H7 (cell line): ENCODE measurements around the gene PPP1R1A. TPM values are rescaled to one million over a fixed set of nuclear protein-coding genes. Genes with fewer than 3 reads are reported as not detected.
A peak's percentile ranks its signal among the peaks of the same experiment; 100 is the strongest.

ENCODE experiments used
- DNase-seq: peaks from one replicate; pipeline ENCODE4 v3.0.0; 2012
- H3K27me3 ChIP-seq: 2 replicates; pipeline ENCODE4 v1.6.0; 2011; ENCODE audit warnings: mild to moderate bottlenecking, low read length; ENCODE audit not compliant: control insufficient read depth, insufficient read depth
- H3K36me3 ChIP-seq: replicated peaks from 2 replicates; pipeline ENCODE4 v1.5.1; 2011; ENCODE audit warnings: low read length; ENCODE audit not compliant: control insufficient read depth, insufficient read depth
- H3K4me3 ChIP-seq: 2 replicates; pipeline ENCODE4 v1.5.1; 2011; ENCODE audit warnings: low read depth, mild to moderate bottlenecking, control low read depth, low read length, moderate library complexity; ENCODE audit not compliant: insufficient read depth
- total RNA-seq: library from RNA; depleted of rRNA; stranded (reverse); fragments of >200 nt; shearing (Covaris generic); gene quantifications from 2 replicates; pipeline ENCODE4 v1.2.3, GENCODE V29; 2014

The PPP1R1A gene
- total RNA-seq, 1 experiment from 2014 or later = 23.8 TPM

- Histone ChIP-seq H3K4me3 (no peak overlapping the region), H3K27me3 (no peaks in the 10 kb centered on the region; the same call in 1 of the 2 replicates), H3K36me3 (no peaks in the 10 kb centered on the region)
- peak; percentile 66 for DNase-seq
These were observed 17.0 kb downstream of the PPP1R1A start for GRCh38 chr12:54571193-54572188.

- Histone ChIP-seq H3K36me3 (no peaks in the 10 kb centered on the region), H3K27me3 (peaks cover 11% of the 10 kb centered on the region; the same call in 1 of the 2 replicates), H3K4me3 (no peak overlapping the region)
- no peak for DNase-seq
These were observed 18.4 kb downstream of the PPP1R1A start for GRCh38 chr12:54569995-54570528.

GRCh38 chr12:54569072-54569471 lies 19.4 kb downstream of the PPP1R1A start:
- no peak overlapping the region for H3K4me3 ChIP-seq
- DNase-seq = no peak
- H3K36me3 ChIP-seq = no peaks in the 10 kb centered on the region
- peaks cover 12% of the 10 kb centered on the region; the same call in 1 of the 2 replicates for H3K27me3 ChIP-seq

- Histone ChIP-seq H3K36me3 (no peaks in the 10 kb centered on the region), H3K27me3 (peaks cover 35% of the 10 kb centered on the region), H3K4me3 (no peak overlapping the region)
- DNase-seq = no peak
These were observed 21.7 kb downstream of the PPP1R1A start for GRCh38 chr12:54566792-54567191.

- DNase-seq = no peak
- no peak overlapping the region for H3K4me3 ChIP-seq
- peaks cover 41% of the 10 kb centered on the region for H3K27me3 ChIP-seq
- no peaks in the 10 kb centered on the region for H3K36me3 ChIP-seq
These were observed 22.4 kb downstream of the PPP1R1A start for GRCh38 chr12:54565986-54566544.

GRCh38 chr12:54565310-54565985 lies 23.0 kb downstream of the PPP1R1A start:
- Histone ChIP-seq H3K36me3 (no peaks in the 10 kb centered on the region), H3K27me3 (peaks cover 45% of the 10 kb centered on the region), H3K4me3 (no peak overlapping the region)
- DNase-seq = peak; percentile 70

- Histone ChIP-seq H3K4me3 (no peak overlapping the region), H3K27me3 (peaks cover 47% of the 10 kb centered on the region), H3K36me3 (no peaks in the 10 kb centered on the region)
- DNase-seq = peak; percentile 65
These were observed 23.7 kb downstream of the PPP1R1A start for GRCh38 chr12:54564768-54565167.

GRCh38 chr12:54563787-54564186 lies 24.7 kb downstream of the PPP1R1A start:
- Histone ChIP-seq H3K36me3 (no peaks in the 10 kb centered on the region), H3K4me3 (no peak overlapping the region), H3K27me3 (peaks cover 49% of the 10 kb centered on the region)
- DNase-seq = no peak

- Histone ChIP-seq H3K27me3 (peaks cover 53% of the 10 kb centered on the region), H3K4me3 (no peak overlapping the region), H3K36me3 (no peaks in the 10 kb centered on the region)
- DNase-seq = no peak
These were observed 25.6 kb downstream of the PPP1R1A start for GRCh38 chr12:54562750-54563356.

GRCh38 chr12:54561164-54561563 lies 27.3 kb downstream of the PPP1R1A start:
- Histone ChIP-seq H3K36me3 (no peaks in the 10 kb centered on the region), H3K4me3 (peak overlapping the region; percentile 6; the same call in 1 of the 2 replicates), H3K27me3 (peaks cover 58% of the 10 kb centered on the region)
- no peak for DNase-seq

GRCh38 chr12:54560374-54560858 lies 28.0 kb downstream of the PPP1R1A start:
- peak; percentile 92 for DNase-seq
- peak overlapping the region; percentile 38; the same call in 1 of the 2 replicates for H3K4me3 ChIP-seq
- no peaks in the 10 kb centered on the region for H3K36me3 ChIP-seq
- peaks cover 59% of the 10 kb centered on the region for H3K27me3 ChIP-seq

GRCh38 chr12:54558759-54559158 lies 29.7 kb downstream of the PPP1R1A start:
- DNase-seq = no peak
- Histone ChIP-seq H3K27me3 (peaks cover 62% of the 10 kb centered on the region), H3K4me3 (no peak overlapping the region), H3K36me3 (no peaks in the 10 kb centered on the region)

GRCh38 chr12:54558311-54558710 lies 30.1 kb downstream of the PPP1R1A start:
- DNase-seq = no peak
- H3K27me3 ChIP-seq = peaks cover 58% of the 10 kb centered on the region
- H3K36me3 ChIP-seq = no peaks in the 10 kb centered on the region
- no peak overlapping the region for H3K4me3 ChIP-seq
